ENCODE measurements around the gene HOXA11.
A peak's percentile ranks its signal among the peaks of the same experiment; 100 is the strongest.

HOXA11 gene

GRCh38 chr7:27147199-27148030, 37.6 kb downstream of the HOXA11 start, which contains the start of gene HOXA6:
TSS of gene HOXA6 (minus strand) at chr7:27147774. CDS start at chr7:27147749, 25 bp downstream.
- DNase-seq (ENCODE audit: low spot score), result no peak

- no peak for DNase-seq (ENCODE audit: low spot score)
Observed at GRCh38 chr7:27146491-27147198, 38.4 kb downstream of the HOXA11 start.

GRCh38 chr7:27145914-27146412, 39.1 kb downstream of the HOXA11 start:
- no peak for DNase-seq (ENCODE audit: low spot score)

- no peak for DNase-seq (ENCODE audit: low spot score)
Observed at GRCh38 chr7:27145165-27145913, 39.7 kb downstream of the HOXA11 start.

GRCh38 chr7:27144781-27145164, 40.3 kb downstream of the HOXA11 start:
- DNase-seq (ENCODE audit: low spot score), result no peak

GRCh38 chr7:27143950-27144780, 40.9 kb downstream of the HOXA11 start:
- DNase-seq (ENCODE audit: low spot score), result no peak

- peak; percentile 99 for DNase-seq (ENCODE audit: low spot score)
Observed at GRCh38 chr7:27143023-27143949, 41.7 kb downstream of the HOXA11 start, which contains the start of gene HOXA5. TSS of gene HOXA5 (minus strand) at chr7:27143681. CDS start at chr7:27143607, 74 bp downstream.

- DNase-seq (ENCODE audit: low spot score), result no peak
Observed at GRCh38 chr7:27142580-27143022, 42.4 kb downstream of the HOXA11 start.

- DNase-seq (ENCODE audit: low spot score), result peak; percentile 91
Observed at GRCh38 chr7:27141923-27142579, 43.0 kb downstream of the HOXA11 start.

- DNase-seq (ENCODE audit: low spot score), result no peak
Observed at GRCh38 chr7:27141137-27141922, 43.7 kb downstream of the HOXA11 start.

- DNase-seq (ENCODE audit: low spot score), result peak; percentile 70
Observed at GRCh38 chr7:27140126-27140857, 44.7 kb downstream of the HOXA11 start.

- no peak for DNase-seq (ENCODE audit: low spot score)
Observed at GRCh38 chr7:27139334-27140125, 45.5 kb downstream of the HOXA11 start.

GRCh38 chr7:27138985-27139333, 46.1 kb downstream of the HOXA11 start:
- DNase-seq (ENCODE audit: low spot score), result no peak

- DNase-seq (ENCODE audit: low spot score), result no peak
Observed at GRCh38 chr7:27138472-27138871, 46.6 kb downstream of the HOXA11 start.

- DNase-seq (ENCODE audit: low spot score), result no peak
Observed at GRCh38 chr7:27137640-27138315, 47.3 kb downstream of the HOXA11 start.

GRCh38 chr7:27134392-27134791, 50.6 kb downstream of the HOXA11 start:
- no peak for DNase-seq (ENCODE audit: low spot score)

Data from HuH-7 (cell line).